Measurements from ENCODE around the gene SMPX.

Gene SMPX

DNA sequence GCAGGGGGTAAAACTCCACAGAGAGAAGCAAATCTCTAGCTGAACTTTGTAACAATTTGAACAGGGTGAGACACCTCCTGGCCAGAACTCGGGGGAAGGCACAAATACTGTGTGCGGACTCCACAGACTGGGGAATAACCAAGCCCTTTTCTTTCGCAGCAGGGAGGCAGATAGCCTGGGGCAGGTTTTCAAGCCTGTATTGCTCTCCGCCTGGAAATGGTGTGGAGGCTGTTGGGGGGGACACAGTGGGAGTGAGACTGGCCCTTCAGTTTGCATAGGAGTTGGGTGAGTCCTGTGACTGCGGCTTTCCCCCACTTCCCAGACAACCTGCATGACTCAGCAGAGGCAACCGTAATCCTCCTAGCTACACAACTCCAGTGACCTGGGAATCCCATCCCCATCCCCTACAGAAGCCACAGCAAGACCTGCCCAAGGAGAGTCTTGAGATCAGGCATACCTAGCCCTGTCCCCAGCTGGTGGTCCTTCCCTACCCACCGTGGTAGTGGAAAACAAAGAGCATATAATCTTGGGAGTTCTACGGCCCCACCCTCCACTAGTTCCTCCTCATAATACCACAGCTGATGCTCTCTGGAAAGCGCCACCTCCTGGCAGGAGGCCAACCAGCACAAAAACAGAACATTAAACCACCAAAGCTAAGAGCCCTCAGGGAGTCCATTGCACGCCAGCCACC, 12.9 kb upstream of the SMPX start:
- Histone ChIP-seq H3K4me1 (no peaks in the 10 kb centered on the region), H3K27me3 (no peaks in the 10 kb centered on the region), H3K36me3 (no peaks in the 10 kb centered on the region), H3K9me3 (no peaks in the 10 kb centered on the region), H3K4me3 (no peak overlapping the region), H3K27ac (no peak overlapping the region)
- intact Hi-C loops (cut with DNase I; ENCODE audit: low total_unique reads), result no loop called here
- no peak for TF ChIP-seq CTCF (IDR thresholded peaks at IDR 0.05)
- no peak for DNase-seq

- no peaks in the 10 kb centered on the region for H3K4me1 ChIP-seq
- no peaks in the 10 kb centered on the region for H3K9me3 ChIP-seq
- DNase-seq, result no peak
- no peak overlapping the region for H3K4me3 ChIP-seq
- intact Hi-C loops (cut with DNase I; ENCODE audit: low total_unique reads), result no loop called here
- no peaks in the 10 kb centered on the region for H3K27me3 ChIP-seq
- H3K27ac ChIP-seq, result no peak overlapping the region
- H3K36me3 ChIP-seq, result no peaks in the 10 kb centered on the region
- no peak for TF ChIP-seq CTCF (IDR thresholded peaks at IDR 0.05)
Measured at GRCh38 chrX:21766101-21766500, 8.2 kb upstream of the SMPX start.

- TF ChIP-seq CTCF (IDR thresholded peaks at IDR 0.05), result no peak
- no peak overlapping the region for H3K27ac ChIP-seq
- no peak for DNase-seq
- no peaks in the 10 kb centered on the region for H3K4me1 ChIP-seq
- intact Hi-C loops (cut with DNase I; ENCODE audit: low total_unique reads), result no loop called here
- no peak overlapping the region for H3K4me3 ChIP-seq
- H3K9me3 ChIP-seq, result no peaks in the 10 kb centered on the region
- no peaks in the 10 kb centered on the region for H3K27me3 ChIP-seq
- no peaks in the 10 kb centered on the region for H3K36me3 ChIP-seq
Measured at GRCh38 chrX:21764008-21764407, 6.1 kb upstream of the SMPX start.

GRCh38 chrX:21758488-21758887, 572 bp upstream of the SMPX start:
- no peaks in the 10 kb centered on the region for H3K9me3 ChIP-seq
- H3K27ac ChIP-seq, result no peak overlapping the region
- no peak for DNase-seq
- H3K27me3 ChIP-seq, result no peaks in the 10 kb centered on the region
- no peaks in the 10 kb centered on the region for H3K36me3 ChIP-seq
- intact Hi-C loops (cut with DNase I; ENCODE audit: low total_unique reads), result no loop called here
- H3K4me1 ChIP-seq, result no peaks in the 10 kb centered on the region
- H3K4me3 ChIP-seq, result no peak overlapping the region
- no peak for TF ChIP-seq CTCF (IDR thresholded peaks at IDR 0.05)

DNA sequence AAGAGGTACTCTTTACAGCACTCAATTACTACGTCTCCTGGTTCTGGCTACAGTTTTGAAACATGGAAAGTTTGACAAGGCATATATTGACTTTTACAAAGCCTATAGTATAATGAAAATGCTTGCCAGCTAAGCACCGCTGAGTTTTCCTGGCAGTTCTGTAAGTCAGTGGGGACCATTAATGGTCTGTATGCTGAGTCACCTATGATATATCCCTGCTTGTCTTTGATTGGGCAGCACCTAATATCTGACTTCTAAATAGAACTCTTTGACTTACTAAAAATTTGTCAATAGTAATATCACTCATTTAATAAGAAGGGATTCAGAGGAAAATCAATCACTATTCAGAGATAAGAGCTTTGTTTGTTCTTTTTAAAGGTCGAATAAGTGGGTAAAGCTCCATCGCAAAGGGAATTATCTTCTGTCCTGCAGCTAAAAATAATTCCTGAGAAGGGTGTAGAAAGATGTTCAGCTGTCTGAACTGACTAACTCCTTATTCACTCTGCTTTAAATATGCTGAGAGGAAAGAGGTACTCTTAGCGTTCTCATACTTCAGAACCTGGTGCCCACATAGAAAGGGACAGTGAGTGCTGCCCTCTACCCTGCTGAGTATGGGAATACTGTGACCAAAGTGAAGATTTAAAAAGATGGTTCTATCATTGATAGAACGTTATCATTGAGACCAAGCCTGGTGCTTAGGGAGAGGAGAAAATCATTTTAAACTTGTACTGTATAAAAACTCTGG, 959 bp downstream of the SMPX start:
- no peaks in the 10 kb centered on the region for H3K4me1 ChIP-seq
- H3K27me3 ChIP-seq, result no peaks in the 10 kb centered on the region
- no peaks in the 10 kb centered on the region for H3K9me3 ChIP-seq
- intact Hi-C loops (cut with DNase I; ENCODE audit: low total_unique reads), result no loop called here
- no peak for TF ChIP-seq CTCF (IDR thresholded peaks at IDR 0.05)
- no peak for DNase-seq
- H3K4me3 ChIP-seq, result no peak overlapping the region
- H3K27ac ChIP-seq, result no peak overlapping the region
- no peaks in the 10 kb centered on the region for H3K36me3 ChIP-seq

All from tibial artery (tissue), 4 donors.